Retinal pigment epithelial cell (primary cell): Measurements from ENCODE around the gene PPP1R14B.

Experiments
- DNase-seq: peaks from one replicate; pipeline ENCODE4 v3.0.0-alpha.2; 2010; ENCODE audit warnings: low read depth
- H3K4me3 ChIP-seq: 2 replicates; pipeline ENCODE4 v1.5.1; 2011; ENCODE audit warnings: mild to moderate bottlenecking, low read length, control low read depth, moderate library complexity
- CTCF ChIP-seq: conservative IDR thresholded peaks from 2 replicates; pipeline ENCODE4 v1.5.1; 2011; ENCODE audit warnings: low read depth, low read length, control low read depth, inconsistent platforms

Gene PPP1R14B

GRCh38 chr11:64263021-64263946 is 16.5 kb upstream of the PPP1R14B start:
- no peak for DNase-seq
- no peak overlapping the region for H3K4me3 ChIP-seq
- TF ChIP-seq CTCF, result no peak

GRCh38 chr11:64262271-64263002 is 15.7 kb upstream of the PPP1R14B start:
- DNase-seq, result no peak
- no peak for TF ChIP-seq CTCF
- H3K4me3 ChIP-seq, result no peak overlapping the region

GRCh38 chr11:64261556-64262080 is 14.9 kb upstream of the PPP1R14B start:
- TF ChIP-seq CTCF, result no peak
- no peak for DNase-seq
- H3K4me3 ChIP-seq, result no peak overlapping the region

- no peak for TF ChIP-seq CTCF
- H3K4me3 ChIP-seq, result no peak overlapping the region
- DNase-seq, result no peak
These were observed 13.5 kb upstream of the PPP1R14B start for GRCh38 chr11:64260147-64260708.

- TF ChIP-seq CTCF, result no peak
- H3K4me3 ChIP-seq, result no peak overlapping the region
- DNase-seq, result no peak
These were observed 12.9 kb upstream of the PPP1R14B start for GRCh38 chr11:64259533-64260067.

GRCh38 chr11:64258946-64259532 is 12.3 kb upstream of the PPP1R14B start:
- TF ChIP-seq CTCF, result no peak
- no peak for DNase-seq
- H3K4me3 ChIP-seq, result no peak overlapping the region
